Upper lobe of left lung (tissue), 4 donors: Measurements from ENCODE around the gene PRSS12.

Experiments used
- EP300 ChIP-seq, 4 donors: sonication (generic); formaldehyde crosslinking; IDR thresholded peaks; one replicate each; pipeline ENCODE4 v1.5.1; 2017; ENCODE audit warnings: antibody characterized with exemption in 4 of 4, control low read depth in 2 of 4
- POLR2A ChIP-seq, 4 donors: fragments of 450-650 bp; IDR thresholded peaks; one replicate each; pipeline ENCODE4 v1.5.1; 2016 to 2017; ENCODE audit warnings: antibody characterized with exemption in 4 of 4, mild to moderate bottlenecking in 2 of 4
- TF ChIP-seq, protein P1 (sequence below), 6 experiments: fragments of 450-650 bp in 4 of 6; fragments of 200-600 bp in 2 of 6; sonication (generic) in 2 of 6; IDR thresholded peaks; one replicate each; pipeline ENCODE4 v1.5.1; 2016 to 2019; ENCODE audit warnings: antibody characterized with exemption in 6 of 6

DNA sequence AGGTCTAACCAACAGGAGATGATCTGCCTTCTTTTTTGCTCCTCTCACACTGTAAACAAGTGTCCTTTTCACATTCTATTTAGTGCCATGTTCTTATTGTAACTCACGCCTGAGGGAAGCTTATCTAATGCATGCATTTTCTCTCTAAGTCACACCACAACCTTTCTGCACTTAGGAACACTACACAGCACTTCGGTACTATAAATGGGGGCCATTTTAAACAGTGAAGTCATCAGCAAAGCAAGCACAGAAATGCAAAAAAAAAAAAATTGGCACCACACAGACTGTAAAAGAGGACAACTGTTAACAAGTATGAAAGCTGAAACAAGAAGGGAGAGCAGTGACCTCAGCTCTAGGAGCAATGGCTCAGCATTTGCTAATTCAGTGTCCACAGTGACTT, 45.2 kb downstream of the PRSS12 start:
- TF ChIP-seq, protein P1, sequence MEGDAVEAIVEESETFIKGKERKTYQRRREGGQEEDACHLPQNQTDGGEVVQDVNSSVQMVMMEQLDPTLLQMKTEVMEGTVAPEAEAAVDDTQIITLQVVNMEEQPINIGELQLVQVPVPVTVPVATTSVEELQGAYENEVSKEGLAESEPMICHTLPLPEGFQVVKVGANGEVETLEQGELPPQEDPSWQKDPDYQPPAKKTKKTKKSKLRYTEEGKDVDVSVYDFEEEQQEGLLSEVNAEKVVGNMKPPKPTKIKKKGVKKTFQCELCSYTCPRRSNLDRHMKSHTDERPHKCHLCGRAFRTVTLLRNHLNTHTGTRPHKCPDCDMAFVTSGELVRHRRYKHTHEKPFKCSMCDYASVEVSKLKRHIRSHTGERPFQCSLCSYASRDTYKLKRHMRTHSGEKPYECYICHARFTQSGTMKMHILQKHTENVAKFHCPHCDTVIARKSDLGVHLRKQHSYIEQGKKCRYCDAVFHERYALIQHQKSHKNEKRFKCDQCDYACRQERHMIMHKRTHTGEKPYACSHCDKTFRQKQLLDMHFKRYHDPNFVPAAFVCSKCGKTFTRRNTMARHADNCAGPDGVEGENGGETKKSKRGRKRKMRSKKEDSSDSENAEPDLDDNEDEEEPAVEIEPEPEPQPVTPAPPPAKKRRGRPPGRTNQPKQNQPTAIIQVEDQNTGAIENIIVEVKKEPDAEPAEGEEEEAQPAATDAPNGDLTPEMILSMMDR (IDR thresholded peaks at IDR 0.05) = no peak
- TF ChIP-seq POLR2A (IDR thresholded peaks at IDR 0.05) (no peak), EP300 (IDR thresholded peaks at IDR 0.05) (no peak)
